Activated naive CD4-positive, alpha-beta T cell treated with anti-CD3 and anti-CD28 coated beads for 36 hours (primary cell): Measurements from ENCODE around the gene RPL39L. TPM values are rescaled to one million over a fixed set of nuclear protein-coding genes. Genes with fewer than 3 reads are reported as not detected.

Source experiments
- CTCF ChIA-PET: fragments of 350-600 bp; sonication (Branson Sonifier 250); formaldehyde crosslinking; loops from one replicate; lab custom pipeline; 2021; ENCODE audit warnings: antibody characterized with exemption; lab: Charles Lee
- DNase-seq: peaks from one replicate; pipeline ENCODE4 v3.0.0-alpha.2; 2020
- H3K27ac Mint-ChIP-seq: one replicate; pipeline ENCODE4 v1.8.0; 2021; ENCODE audit warnings: mild to moderate bottlenecking, mixed read lengths
- H3K27me3 Mint-ChIP-seq: one replicate; pipeline ENCODE4 v1.8.0; 2021; ENCODE audit warnings: low read depth, mixed read lengths
- H3K36me3 Mint-ChIP-seq: one replicate; pipeline ENCODE4 v1.8.0; 2021; ENCODE audit warnings: low read depth, mixed read lengths
- H3K4me1 Mint-ChIP-seq: one replicate; pipeline ENCODE4 v1.8.0; 2021; ENCODE audit warnings: low read depth, mixed read lengths
- H3K4me3 Mint-ChIP-seq: one replicate; pipeline ENCODE4 v1.8.0; 2021; ENCODE audit warnings: mild to moderate bottlenecking, moderate library complexity, mixed read lengths
- H3K9me3 Mint-ChIP-seq: one replicate; pipeline ENCODE4 v1.8.0; 2021; ENCODE audit warnings: mixed read lengths
- intact Hi-C: fragments of 100-400 bp; cut with micrococcal nuclease; formaldehyde crosslinking; loops from one replicate; pipeline ENCODE4 v1.15.1; 2023
- total RNA-seq, 2 experiments: library from RNA; stranded (reverse); gene quantifications; one replicate each; pipeline ENCODE4 v1.2.3, GENCODE V29; 2021

The RPL39L gene
- total RNA-seq, 2 experiments from 2014 or later = 19.2 to 20.9 TPM

DNA sequence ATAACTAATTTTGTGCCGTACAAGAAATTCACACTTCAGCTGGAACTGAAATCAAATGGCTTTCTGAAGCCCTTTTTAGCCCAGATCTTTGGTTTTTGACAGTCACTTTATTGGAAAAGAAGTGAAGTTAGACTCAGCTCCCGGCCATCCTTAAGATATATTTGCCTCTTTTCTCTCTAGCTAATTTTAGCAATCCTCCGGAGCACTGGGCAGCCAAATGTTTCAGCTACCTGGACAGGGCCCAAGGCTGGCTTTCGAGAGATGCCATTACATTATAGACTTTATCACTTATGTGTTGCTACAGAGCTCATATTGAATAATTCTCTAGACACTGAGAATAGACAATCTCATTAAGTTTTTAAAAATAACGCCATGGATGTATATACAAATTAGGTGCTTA, 28.5 kb upstream of the RPL39L start:
- Mint-ChIP-seq H3K4me3 (no peak overlapping the region), H3K27ac (no peak overlapping the region), H3K36me3 (no peaks in the 10 kb centered on the region), H3K4me1 (peaks cover 12% of the 10 kb centered on the region), H3K27me3 (no peaks in the 10 kb centered on the region), H3K9me3 (no peaks in the 10 kb centered on the region)
- no peak for DNase-seq
- CTCF ChIA-PET = interaction anchor here (0.9 to 2.2 kb wide), 5 partner anchors 17 to 320 kb away, joined by 3 to 7 read pairs (median 3); no protein-coding TSS in a partner anchor
- intact Hi-C loops = loop anchor here (5.0 to 10.0 kb wide), 3 partner anchors 235 to 553 kb away; partner anchors contain the start of genes AHSG and ST6GAL1

DNA sequence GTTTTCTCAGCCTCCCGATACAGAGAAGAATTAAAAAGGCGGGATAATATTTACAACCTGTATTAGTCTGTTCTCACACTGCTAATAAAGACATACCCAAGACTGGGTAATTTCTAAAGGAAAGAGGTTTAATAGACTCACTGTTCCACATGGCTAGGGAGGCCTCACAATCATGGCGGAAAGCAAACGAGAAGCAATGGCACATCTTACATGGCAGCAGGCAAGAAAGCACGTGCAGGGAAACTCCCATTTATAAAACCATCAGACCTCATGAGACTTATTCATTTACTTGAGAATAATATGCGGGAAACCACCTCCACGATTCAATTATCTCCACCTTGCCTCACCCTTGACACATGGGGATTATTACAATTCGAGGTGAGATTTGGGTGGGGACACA, 27.5 kb upstream of the RPL39L start:
- Mint-ChIP-seq H3K27me3 (no peaks in the 10 kb centered on the region), H3K27ac (no peak overlapping the region), H3K4me1 (peaks cover 12% of the 10 kb centered on the region), H3K36me3 (no peaks in the 10 kb centered on the region), H3K4me3 (no peak overlapping the region), H3K9me3 (no peaks in the 10 kb centered on the region)
- CTCF ChIA-PET = interaction anchor here (0.6 to 4.9 kb wide), 11 partner anchors 16 to 579 kb away, joined by 3 to 136 read pairs (median 5); partner anchors contain the start of gene RPL39L
- no peak for DNase-seq
- intact Hi-C loops = loop anchor here (5.0 to 10.0 kb wide), 3 partner anchors 234 to 552 kb away; partner anchors contain the start of genes AHSG and ST6GAL1

DNA sequence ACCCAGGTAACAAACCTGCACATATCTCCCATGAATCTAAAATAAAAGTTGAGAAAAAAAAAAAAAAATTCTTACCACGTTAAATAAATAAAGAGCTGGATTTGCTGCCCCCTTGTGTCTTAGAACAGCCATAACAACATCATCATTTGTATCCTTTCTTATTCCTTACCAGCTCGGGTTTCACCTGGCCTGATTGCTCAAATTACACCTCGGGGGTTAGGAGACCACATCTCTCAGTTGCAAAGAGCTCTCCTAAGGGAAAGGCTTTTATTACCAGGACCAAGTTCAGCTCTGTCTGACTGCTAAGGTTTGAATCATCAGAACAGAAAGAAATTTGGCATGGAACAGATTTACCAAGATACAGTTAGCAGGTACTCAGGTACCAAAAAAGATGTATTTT, 25.8 kb upstream of the RPL39L start:
- intact Hi-C loops = loop anchor here (1.0 to 10.0 kb wide), 6 partner anchors 26 to 550 kb away; partner anchors contain the start of genes AHSG, RPL39L and ST6GAL1
- no peak overlapping the region for H3K4me3 Mint-ChIP-seq
- no peaks in the 10 kb centered on the region for H3K27me3 Mint-ChIP-seq
- no peak overlapping the region for H3K27ac Mint-ChIP-seq
- peaks cover 7% of the 10 kb centered on the region for H3K4me1 Mint-ChIP-seq
- CTCF ChIA-PET = interaction anchor here (0.6 to 4.9 kb wide), 37 partner anchors 15 to 693 kb away, joined by 3 to 136 read pairs (median 5); partner anchors contain the start of gene RPL39L
- DNase-seq = peak; percentile 47
- H3K9me3 Mint-ChIP-seq = no peaks in the 10 kb centered on the region
- no peaks in the 10 kb centered on the region for H3K36me3 Mint-ChIP-seq

DNA sequence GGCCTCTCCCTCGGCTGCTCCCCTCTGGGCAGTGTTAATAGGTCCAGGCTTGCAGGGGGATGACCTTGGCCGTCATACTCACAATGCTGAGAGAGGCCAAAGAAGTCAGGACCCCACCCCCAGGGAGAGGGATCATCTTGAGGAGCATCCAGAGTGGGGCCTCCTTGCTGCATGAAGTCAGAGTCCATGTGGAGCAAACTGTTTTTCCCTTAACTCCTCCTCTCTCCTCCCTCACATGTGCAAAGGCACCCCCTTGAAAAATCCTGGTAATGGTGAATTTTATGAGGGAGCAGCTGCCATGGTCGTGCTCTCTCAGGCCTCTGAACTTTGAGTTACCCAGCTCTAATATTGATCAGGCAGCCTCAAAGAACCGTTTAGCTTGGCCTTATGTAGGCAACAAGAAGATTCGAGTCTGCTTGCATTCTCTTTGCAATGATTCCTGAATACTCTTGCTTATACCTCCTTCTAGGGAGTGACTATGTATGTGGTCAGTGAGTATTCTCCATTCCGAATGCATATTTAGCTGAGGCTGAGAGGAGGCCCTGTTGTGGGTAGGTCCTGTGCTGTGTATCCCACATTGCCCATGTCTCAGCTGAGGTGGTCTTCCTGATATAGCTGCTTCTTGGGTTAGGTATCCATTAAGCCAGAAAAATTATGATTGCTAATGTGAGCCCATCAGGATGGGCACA, 23.1 kb upstream of the RPL39L start:
- H3K4me3 Mint-ChIP-seq = no peak overlapping the region
- intact Hi-C loops = loop anchor here (10.0 kb wide), 1 partner anchor 548 kb away; the partner anchor contains the start of gene AHSG
- no peak for DNase-seq
- no peaks in the 10 kb centered on the region for H3K36me3 Mint-ChIP-seq
- H3K27me3 Mint-ChIP-seq = no peaks in the 10 kb centered on the region
- H3K4me1 Mint-ChIP-seq = peaks cover 4% of the 10 kb centered on the region
- CTCF ChIA-PET = interaction anchor here (0.6 to 4.9 kb wide), 7 partner anchors 12 to 338 kb away, joined by 3 to 136 read pairs (median 4); no protein-coding TSS in a partner anchor
- H3K27ac Mint-ChIP-seq = no peak overlapping the region
- peaks cover 8% of the 10 kb centered on the region for H3K9me3 Mint-ChIP-seq

DNA sequence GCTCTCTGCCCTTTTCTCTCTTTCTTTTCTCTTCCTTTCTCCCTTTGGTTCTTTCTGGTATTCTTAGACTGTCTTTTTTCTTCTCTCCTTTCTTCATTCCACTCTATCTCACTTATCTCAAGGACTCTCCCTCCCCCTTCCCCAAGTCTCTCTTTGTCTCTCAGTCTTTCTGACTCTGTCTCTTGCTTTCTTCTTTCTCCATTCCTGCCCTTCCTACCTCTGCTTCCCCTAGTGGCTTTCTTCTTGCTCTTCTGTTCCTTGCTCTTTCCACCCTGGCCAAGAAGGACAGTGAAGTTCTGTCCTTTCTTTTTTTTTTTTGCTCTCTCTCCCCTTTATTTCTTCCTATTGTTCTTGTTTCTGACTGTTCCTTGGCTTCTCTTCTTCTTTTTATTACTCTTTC, 22.3 kb upstream of the RPL39L start:
- H3K27ac Mint-ChIP-seq = no peak overlapping the region
- intact Hi-C loops = loop anchor here (10.0 kb wide), 1 partner anchor 547 kb away; the partner anchor contains the start of gene AHSG
- peaks cover 4% of the 10 kb centered on the region for H3K4me1 Mint-ChIP-seq

DNA sequence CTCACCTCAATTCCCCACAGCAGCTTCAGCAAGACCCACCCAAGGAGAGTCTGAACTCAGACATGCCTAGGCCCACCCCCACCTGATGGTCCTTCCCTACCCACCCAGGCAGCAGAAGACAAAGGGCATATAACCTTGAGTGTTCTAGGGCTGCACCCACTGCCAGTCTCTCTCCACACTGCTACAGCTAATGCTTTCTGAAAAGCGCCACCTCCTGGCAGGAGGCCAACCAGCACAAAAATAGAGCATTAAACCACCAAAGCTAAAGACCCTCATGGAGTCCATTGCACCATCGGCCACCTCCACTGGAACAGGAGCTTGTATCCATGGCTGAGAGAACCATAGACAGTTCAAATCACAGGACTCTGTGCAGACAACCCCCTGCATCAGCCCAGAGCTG, 11.3 kb upstream of the RPL39L start:
- H3K9me3 Mint-ChIP-seq = peaks cover 7% of the 10 kb centered on the region
- no peaks in the 10 kb centered on the region for H3K27me3 Mint-ChIP-seq
- H3K4me1 Mint-ChIP-seq = no peaks in the 10 kb centered on the region
- H3K27ac Mint-ChIP-seq = no peak overlapping the region
- H3K36me3 Mint-ChIP-seq = peaks cover 2% of the 10 kb centered on the region
- CTCF ChIA-PET = interaction anchor here (0.8 to 5.5 kb wide), 25 partner anchors 10 to 352 kb away, joined by 3 to 105 read pairs (median 7); partner anchors contain the start of gene RPL39L
- DNase-seq = peak; percentile 81
- H3K4me3 Mint-ChIP-seq = no peak overlapping the region
- intact Hi-C loops = loop anchor here (1.0 kb wide), 2 partner anchors 37 to 301 kb away; no protein-coding TSS in a partner anchor

More for the DNA sequence above, 22.3 kb upstream of the RPL39L start:
- no peak overlapping the region for H3K4me3 Mint-ChIP-seq
- H3K36me3 Mint-ChIP-seq = no peaks in the 10 kb centered on the region
- peaks cover 8% of the 10 kb centered on the region for H3K9me3 Mint-ChIP-seq
- H3K27me3 Mint-ChIP-seq = no peaks in the 10 kb centered on the region
- CTCF ChIA-PET = interaction anchor here (2.2 kb wide), 2 partner anchors 11 to 313 kb away, joined by 11 to 15 read pairs; no protein-coding TSS in a partner anchor
- DNase-seq = no peak

DNA sequence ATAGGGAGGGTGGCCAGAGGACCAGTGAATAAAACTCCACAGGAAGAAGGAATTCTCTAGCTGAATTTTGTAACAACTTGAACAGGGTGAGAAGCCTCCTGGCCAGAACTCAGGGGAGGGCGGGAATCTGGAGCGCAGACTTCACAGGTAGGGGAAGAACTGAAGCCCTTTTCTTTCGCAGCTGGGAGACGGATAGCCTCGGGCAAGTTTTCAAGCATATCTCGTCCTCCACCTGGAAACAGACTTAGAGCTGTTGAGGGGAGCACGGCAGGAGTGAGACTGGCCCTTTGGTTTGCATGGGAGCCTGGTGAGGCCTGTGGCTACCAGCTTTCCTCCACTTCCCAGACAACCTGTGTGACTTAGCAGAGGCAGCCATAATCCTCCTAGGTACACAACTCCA, 10.9 kb upstream of the RPL39L start:
- H3K4me3 Mint-ChIP-seq = no peak overlapping the region
- intact Hi-C loops = loop anchor here (1.0 kb wide), 2 partner anchors 37 to 301 kb away; no protein-coding TSS in a partner anchor
- H3K27me3 Mint-ChIP-seq = no peaks in the 10 kb centered on the region
- no peak for DNase-seq
- peaks cover 11% of the 10 kb centered on the region for H3K9me3 Mint-ChIP-seq
- H3K27ac Mint-ChIP-seq = no peak overlapping the region
- no peaks in the 10 kb centered on the region for H3K4me1 Mint-ChIP-seq
- CTCF ChIA-PET = interaction anchor here (0.5 to 5.5 kb wide), 26 partner anchors 10 to 1124 kb away, joined by 3 to 105 read pairs (median 6); partner anchors contain the start of gene RPL39L
- H3K36me3 Mint-ChIP-seq = peaks cover 2% of the 10 kb centered on the region

DNA sequence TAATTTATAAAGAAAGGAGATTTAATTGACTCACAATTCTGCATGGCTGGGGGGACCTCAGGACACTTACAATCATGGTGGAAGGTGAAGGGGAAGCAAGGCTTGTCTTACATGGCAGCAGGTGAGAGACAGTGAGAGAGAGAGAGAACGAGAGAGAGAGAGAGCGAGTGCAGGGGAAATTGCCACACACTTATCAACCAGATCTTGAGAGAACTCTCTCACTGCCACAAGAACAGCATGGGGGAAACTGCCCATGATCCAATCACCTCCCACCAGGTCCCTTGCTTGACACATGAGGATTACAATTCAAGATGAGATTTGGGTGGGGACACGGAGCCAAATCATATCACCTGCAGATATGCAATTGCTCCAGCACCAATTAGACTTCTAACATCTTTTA, 7.1 kb upstream of the RPL39L start:
- intact Hi-C loops = no loop called here
- H3K36me3 Mint-ChIP-seq = peaks cover 13% of the 10 kb centered on the region
- H3K4me1 Mint-ChIP-seq = no peaks in the 10 kb centered on the region
- H3K9me3 Mint-ChIP-seq = peaks cover 30% of the 10 kb centered on the region
- no peak for DNase-seq
- no peak overlapping the region for H3K4me3 Mint-ChIP-seq
- H3K27ac Mint-ChIP-seq = no peak overlapping the region
- no peaks in the 10 kb centered on the region for H3K27me3 Mint-ChIP-seq
- CTCF ChIA-PET = no interaction called here

DNA sequence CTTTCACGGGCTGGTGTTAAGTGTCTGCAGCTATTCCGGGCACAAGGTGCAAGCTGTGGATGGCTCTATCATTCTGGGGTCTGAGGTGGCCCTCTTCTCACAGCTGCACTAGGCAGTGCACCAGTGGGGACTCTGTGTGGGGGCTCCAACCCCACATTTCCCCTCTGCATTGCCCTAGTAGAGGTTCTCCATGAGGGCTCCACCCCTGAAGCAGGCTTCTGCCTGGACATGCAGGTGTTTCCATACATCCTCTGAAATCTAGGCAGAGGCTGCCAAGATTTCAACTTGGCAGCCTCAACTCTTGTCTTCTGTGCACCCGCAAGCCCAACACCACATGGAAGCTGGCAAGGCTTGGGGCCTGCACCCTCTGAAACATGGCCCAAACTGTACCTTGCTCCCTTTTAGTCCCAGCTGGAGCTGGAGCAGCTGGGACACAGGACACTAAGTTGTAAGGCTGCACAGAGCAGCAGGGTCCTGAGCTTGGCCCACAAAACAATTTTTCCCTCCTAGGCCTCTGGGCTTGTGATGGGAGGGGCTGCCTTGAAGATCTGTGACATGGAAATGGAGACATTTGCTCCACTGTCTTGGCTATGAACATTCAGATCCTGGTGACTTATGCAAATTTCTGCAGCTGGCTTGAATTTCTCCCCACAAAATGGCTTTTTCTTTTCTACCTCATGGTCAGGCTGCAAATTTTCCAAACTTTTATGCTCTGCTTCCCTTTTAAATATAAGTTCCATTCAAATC, 6.0 kb upstream of the RPL39L start:
- CTCF ChIA-PET = interaction anchor here (0.6 to 1.1 kb wide), 3 partner anchors 32 to 254 kb away, joined by 3 read pairs; no protein-coding TSS in a partner anchor
- no peak overlapping the region for H3K27ac Mint-ChIP-seq
- no peak for DNase-seq
- no peaks in the 10 kb centered on the region for H3K27me3 Mint-ChIP-seq
- peaks cover 30% of the 10 kb centered on the region for H3K9me3 Mint-ChIP-seq
- H3K4me1 Mint-ChIP-seq = no peaks in the 10 kb centered on the region
- H3K36me3 Mint-ChIP-seq = peaks cover 13% of the 10 kb centered on the region
- intact Hi-C loops = no loop called here
- no peak overlapping the region for H3K4me3 Mint-ChIP-seq

DNA sequence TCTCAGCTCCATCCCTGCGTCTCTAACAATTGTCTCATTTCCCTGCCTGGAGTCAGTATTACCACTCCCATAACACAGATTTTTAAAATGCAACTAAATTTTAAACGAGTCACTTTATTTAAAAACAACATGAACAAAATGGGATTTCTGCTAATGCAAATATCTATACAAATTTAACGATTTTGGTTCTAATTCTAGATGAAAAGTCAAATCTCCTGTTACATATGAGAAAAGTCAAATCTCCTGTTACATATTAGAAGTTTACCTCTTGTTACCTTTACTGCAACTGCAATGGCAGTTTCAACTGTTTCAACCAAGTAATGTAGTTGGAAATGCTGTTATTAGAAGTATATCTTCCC, 578 bp upstream of the RPL39L start:
- intact Hi-C loops = loop anchor here (1.0 to 5.0 kb wide), 8 partner anchors 10 to 1203 kb away; partner anchors contain the start of genes ST6GAL1, TBCCD1 and TRA2B
- Mint-ChIP-seq H3K4me3 (peak overlapping the region; percentile 91), H3K36me3 (peaks cover 26% of the 10 kb centered on the region), H3K9me3 (peaks cover 24% of the 10 kb centered on the region), H3K27me3 (no peaks in the 10 kb centered on the region), H3K27ac (peak overlapping the region; percentile 95), H3K4me1 (peaks cover 21% of the 10 kb centered on the region)
- DNase-seq = no peak
- CTCF ChIA-PET = interaction anchor here (0.6 to 4.0 kb wide), 31 partner anchors 10 to 633 kb away, joined by 3 to 56 read pairs (median 5); partner anchors contain the start of gene RTP4

DNA sequence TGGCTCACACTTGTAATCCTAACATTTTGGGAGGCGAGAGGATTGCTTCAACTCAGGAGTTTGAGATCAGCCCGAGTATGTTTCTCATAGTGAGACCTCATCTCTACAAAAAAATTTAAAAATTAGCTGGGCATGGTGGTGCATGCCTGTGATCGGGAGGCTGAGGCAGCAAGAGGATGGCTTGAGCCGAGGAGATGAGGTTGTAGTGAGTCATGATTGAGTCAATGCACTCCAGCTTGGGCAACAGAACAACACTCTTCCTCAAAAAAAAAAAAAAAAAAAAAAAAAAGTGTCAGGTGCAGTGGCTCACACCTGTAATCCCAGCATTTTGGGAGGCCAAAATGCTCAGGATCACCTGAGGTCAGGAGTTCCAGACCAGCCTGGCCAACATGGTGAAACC, 2.4 kb downstream of the RPL39L start:
- peaks cover 31% of the 10 kb centered on the region for H3K4me1 Mint-ChIP-seq
- peak; percentile 45 for DNase-seq
- H3K36me3 Mint-ChIP-seq = peaks cover 18% of the 10 kb centered on the region
- H3K9me3 Mint-ChIP-seq = peaks cover 9% of the 10 kb centered on the region
- H3K27me3 Mint-ChIP-seq = no peaks in the 10 kb centered on the region
- intact Hi-C loops = loop anchor here (5.0 kb wide), 2 partner anchors 570 to 1200 kb away; partner anchors contain the start of genes TBCCD1 and TRA2B
- CTCF ChIA-PET = interaction anchor here (0.7 to 2.0 kb wide), 5 partner anchors 13 to 63 kb away, joined by 3 to 10 read pairs (median 4); no protein-coding TSS in a partner anchor
- no peak overlapping the region for H3K4me3 Mint-ChIP-seq
- no peak overlapping the region for H3K27ac Mint-ChIP-seq
